Ovary (tissue), 3 donors: ENCODE results near the gene CDC42BPA.

Experiments used
- CTCF ChIP-seq, 3 donors: fragments of 450-650 bp in 2 of 3; fragments of 200-600 bp in 1 of 3; IDR thresholded peaks; one replicate each; pipeline versions ENCODE4 v1.5.1 to v1.8.0; 2016 to 2022; ENCODE audit warnings: antibody characterized with exemption in 3 of 3, mild to moderate bottlenecking in 1 of 3
- POLR2A ChIP-seq: fragments of 450-650 bp; IDR thresholded peaks from one replicate; pipeline ENCODE4 v1.6.1; 2017; ENCODE audit warnings: antibody characterized with exemption, mild to moderate bottlenecking, moderate library complexity
- donor health status: DM: no; HTN: no; CAD: no.

- TF ChIP-seq CTCF (IDR thresholded peaks at IDR 0.05) (no peak), POLR2A (no peak)
Observed at GRCh38 chr1:227006226-227006796, 312.0 kb downstream of the CDC42BPA start.
